Jurkat, Clone E6-1 (cell line): ENCODE data around the gene NCAPD3.
A peak's percentile ranks its signal among the peaks of the same experiment; 100 is the strongest.
"Not testable (repeated sequence)": the region's sequence is repeated elsewhere in the genome, so short reads cannot be mapped to it uniquely, and the experiment has no call there.

ENCODE experiments used
- DNase-seq: peaks from one replicate; pipeline ENCODE4 v3.0.0-alpha.2; 2011; ENCODE audit warnings: low read depth, low spot score
- H3K4me3 ChIP-seq: 2 replicates; pipeline ENCODE4 v1.5.1; 2011; ENCODE audit warnings: mild to moderate bottlenecking, low read length, control low read depth, moderate library complexity

Gene NCAPD3

DNA sequence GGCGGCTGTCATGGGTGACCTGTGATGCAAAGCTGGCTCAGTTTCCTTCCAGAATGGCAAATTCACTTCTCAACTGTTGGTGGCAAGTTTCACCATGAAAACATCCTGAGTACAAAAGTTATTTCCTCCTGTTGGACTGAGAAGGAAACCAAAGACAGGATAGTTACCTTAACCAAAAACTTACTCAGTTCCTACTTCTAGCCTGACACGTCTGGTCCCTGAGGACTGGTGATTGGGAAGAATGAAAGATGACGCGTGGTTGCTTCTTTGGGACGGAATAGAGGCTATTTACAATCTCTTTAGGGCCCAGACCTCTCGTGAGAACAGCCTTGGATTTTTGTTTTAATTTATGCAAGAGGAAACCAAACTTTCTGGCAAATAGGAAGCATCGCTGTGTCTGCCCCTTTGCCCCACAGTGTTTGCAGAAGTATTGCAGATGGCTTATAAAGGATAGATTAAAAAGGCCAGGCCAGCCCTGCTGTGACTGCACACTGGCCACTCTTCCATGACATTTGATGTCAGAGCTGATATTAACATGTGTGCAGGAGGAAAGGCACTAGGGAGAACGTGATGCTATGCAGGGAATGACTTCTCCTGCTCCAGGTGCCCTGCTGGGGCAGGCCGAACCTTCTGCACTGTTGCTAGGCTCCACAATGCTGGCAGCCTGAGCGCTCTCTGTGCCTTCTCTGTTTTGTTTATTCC, 8.3 kb upstream of the NCAPD3 start:
- H3K4me3 ChIP-seq: no peak overlapping the region
- no peak for DNase-seq

DNA sequence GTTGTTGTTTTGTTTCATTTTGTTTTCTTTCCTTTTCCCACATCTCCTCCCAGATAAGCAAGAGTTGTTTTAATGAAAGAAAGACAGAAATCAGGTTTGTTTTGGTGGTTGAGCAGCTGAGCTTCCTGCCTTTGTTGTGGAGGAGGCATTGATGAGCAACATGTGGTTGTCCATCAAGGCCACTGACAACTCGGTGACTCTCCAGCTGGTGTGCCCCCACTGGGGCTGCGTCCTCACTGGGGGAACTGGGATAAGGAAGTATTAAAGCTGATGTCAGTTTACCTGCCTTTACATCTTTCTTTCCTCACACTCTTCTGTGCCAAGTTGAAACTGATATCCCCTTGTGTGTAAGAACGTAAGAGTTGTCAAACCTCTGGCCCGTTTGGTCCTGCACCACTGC, 6.6 kb upstream of the NCAPD3 start:
- H3K4me3 ChIP-seq: no peak overlapping the region
- no peak for DNase-seq

DNA sequence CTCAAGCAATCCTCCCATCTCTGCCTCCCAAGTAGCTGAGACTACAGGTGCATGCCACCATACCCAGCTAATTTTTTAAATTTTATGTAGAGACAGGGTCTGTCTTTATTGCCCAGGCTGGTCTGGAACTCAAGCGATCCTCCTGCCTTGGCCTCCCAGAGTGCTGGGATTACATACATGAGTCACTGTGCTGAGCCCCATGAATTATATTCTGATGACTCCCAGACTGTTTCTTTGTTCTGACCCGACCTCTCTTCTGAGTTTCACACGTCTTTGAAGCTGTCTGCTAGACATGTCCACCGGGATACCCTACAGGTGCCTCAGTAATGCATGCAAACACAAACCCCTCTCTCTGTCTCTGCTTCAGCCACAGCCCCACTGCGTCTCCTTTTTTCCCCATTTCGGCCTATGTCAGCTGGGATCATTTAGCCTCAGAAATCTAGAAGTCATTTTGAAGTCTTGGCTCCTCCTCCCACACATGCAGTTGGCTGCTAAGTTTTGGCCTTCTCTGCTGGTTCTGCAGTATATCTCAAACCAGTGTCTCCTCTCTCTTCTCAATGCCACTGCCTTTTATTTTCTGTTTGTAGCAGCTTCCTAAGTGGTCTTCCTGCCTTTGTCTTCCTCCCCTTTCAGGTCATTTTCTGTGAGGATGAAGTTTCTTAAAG, 5.5 kb upstream of the NCAPD3 start:
- no peak overlapping the region for H3K4me3 ChIP-seq
- no peak for DNase-seq

DNA sequence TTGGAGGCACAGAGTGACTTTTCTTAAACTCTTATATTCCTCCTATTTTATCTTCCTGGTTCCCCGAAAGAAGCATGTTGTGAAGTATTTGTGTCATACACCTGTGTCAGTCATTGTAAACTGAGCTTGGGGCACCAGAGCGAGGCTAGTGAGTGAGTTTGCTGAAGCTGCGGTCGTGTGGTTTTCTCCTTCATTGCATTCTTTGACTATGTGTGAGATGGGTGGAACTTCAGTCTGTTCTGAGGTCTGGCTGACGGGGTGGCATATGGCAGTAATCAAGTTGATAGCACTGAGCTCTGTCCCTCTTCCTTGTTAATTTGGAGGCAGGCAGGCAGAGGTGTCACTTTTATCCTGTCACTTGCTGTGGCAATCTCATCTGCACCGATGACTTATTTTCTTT, 4.9 kb upstream of the NCAPD3 start:
- no peak overlapping the region for H3K4me3 ChIP-seq
- DNase-seq: peak; percentile 93

DNA sequence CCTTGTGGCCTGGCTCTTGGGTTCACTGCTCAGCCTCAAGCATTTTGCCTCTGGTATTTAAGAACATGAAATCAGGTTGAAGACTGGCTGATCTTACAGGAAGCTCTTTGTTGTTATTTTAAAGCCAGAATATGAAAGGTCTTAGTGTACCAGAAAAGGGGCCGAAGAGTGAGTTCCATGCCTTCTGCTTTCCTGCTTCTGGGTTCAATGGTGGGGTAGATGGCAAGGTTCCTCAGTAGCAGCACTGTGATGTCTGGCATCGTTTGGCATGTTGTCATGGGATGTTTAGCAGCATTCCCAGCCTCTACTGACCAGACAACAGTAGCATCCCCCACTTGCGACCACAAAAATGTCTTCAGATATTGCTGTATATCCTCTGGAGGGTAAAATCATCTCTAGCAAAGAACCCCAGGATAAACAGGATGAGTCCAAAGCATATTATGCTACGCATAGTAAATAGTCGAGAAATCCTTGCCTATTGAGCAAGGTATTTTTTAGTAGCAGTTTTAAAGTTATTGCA, 3.1 kb upstream of the NCAPD3 start:
- DNase-seq: no peak
- peak overlapping the region; percentile 96; the same call in 1 of the 2 replicates for H3K4me3 ChIP-seq

DNA sequence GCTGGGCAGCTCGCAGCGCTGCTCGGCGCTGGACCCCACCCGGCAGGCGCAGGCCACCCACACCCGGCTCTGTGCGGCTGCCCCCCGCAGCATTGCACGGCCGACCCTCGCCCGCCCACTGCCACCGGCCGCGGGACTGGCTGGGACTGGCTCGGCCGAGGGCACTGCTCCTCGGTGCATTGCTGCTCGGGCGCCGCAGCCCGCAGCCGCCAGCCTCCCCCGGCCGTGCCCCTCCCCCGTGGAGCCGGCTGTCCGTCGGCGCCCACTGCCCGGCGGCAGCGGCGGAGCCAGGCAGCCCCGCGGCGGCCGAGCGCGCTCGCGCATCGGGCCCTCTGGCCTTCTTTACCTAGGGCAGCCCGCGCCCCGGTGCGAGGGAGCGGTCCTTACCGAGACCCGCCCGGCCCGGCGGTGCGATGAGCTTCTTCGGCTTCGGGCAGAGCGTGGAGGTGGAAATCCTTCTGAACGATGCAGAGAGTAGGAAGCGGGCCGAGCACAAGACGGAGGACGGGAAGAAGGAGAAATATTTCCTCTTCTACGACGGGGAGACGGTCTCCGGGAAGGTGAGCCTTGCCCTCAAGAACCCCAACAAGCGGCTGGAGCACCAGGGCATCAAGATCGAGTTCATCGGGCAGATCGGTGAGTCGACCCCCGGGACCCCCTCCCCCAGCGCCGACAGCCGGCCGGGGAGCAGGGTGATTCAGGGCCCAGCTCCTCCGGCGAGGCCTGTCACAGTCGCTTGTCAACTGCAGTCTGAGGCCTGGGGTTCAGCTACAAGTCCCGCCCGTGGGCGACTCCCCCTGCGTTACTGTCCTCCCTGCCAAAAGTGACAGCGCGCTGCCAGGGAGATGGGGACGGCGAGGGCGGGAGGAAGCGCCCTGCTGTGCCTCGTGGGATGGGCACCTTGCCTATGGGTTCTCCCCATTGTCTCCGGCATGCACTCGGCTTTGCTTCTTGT, 1.2 kb upstream of the NCAPD3 start:
- peak; percentile 44 for DNase-seq
- H3K4me3 ChIP-seq: peak overlapping the region; percentile 96

DNA sequence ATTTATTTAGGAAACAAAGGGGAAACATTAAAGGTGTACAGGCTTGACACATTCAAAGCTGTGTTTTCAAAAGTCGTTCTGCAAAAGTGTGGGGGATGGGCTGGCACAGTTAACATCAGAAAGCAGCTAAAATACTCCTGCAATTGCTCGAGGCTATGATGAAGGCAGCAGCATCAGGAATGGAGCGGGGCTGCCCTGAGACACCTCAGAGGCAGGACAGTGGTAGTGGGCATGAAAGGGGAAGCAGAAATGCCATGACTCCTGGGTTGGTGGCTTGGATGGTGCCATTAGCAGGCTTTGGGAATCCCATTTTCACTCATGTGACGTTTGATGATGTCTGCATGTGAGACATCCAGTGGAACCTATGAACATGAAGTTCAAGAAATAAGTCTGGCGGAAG, 646 bp downstream of the NCAPD3 start:
- peak; percentile 11 for DNase-seq
- H3K4me3 ChIP-seq: peak overlapping the region; percentile 96

DNA sequence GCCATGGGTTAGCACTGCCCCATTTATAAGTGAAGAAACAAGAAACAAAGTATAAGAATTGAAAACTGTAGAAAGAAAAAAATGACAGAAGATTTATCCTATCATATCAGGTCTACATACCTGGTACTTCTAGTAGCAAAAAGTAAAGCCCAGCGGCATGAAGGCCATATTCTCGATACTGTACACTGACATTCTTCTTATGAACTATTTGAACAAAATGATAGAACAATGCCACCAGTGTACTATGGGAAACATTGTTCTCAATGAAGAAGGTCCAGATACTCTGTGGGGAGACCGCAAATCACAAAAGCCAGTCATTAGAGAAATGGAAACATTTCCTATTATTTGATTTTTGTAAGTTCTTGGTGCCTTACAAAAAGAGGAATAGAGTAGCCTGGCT, 7.0 kb downstream of the NCAPD3 start:
- DNase-seq: no peak
- H3K4me3 ChIP-seq: no peak overlapping the region

DNA sequence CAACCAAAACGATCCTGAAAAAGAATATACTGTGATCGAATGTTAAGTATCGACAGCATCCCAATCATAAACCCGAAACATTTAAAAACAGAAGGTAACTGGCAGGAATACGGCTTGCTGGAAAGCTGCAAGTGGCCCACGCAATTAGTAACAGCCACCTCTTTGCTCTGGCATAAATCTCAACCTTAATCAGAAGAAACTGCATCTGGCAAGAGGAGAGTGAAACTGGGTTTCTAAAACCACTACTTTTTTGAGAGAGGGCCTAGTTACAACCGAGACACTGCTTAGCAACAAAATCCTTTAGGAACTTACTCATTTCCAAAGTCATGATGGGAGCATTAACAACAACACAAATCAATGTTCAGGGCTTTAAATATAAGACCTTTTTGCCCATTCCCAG, 7.9 kb downstream of the NCAPD3 start:
- no peak for DNase-seq
- H3K4me3 ChIP-seq: no peak overlapping the region

DNA sequence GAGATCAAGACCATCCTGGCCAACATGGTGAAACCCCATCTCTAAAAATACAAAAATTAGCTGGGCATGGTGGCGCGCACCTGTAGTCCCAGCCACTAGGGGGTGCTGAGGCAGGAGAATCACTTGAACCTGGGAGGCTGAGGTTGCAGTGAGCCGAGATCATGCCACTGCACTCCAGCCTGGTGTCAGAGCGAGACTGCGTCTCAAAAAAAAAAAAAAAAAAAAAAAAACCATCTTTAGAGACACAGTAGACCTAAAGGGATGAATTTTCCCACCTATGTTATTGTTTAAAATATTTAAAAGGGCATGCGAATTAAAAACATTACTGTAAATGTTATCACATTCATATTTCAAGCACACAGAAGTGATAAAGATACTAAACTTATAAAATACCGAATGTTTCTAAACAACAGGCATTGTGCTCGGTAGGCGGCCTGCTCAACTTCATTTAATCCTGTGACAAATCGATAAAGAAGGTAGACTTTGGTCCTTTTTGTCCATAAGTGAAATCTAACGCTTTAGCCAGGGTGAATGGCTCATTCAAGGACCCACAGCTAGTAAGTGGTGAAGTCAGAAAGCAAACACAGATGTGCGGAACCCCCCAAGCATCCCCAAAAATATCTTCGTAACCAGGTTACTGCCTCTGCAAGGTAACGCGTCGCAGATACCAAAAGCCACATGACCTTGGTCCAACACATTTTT, 16.1 kb downstream of the NCAPD3 start:
- no peak overlapping the region for H3K4me3 ChIP-seq
- DNase-seq: peak; percentile 18

DNA sequence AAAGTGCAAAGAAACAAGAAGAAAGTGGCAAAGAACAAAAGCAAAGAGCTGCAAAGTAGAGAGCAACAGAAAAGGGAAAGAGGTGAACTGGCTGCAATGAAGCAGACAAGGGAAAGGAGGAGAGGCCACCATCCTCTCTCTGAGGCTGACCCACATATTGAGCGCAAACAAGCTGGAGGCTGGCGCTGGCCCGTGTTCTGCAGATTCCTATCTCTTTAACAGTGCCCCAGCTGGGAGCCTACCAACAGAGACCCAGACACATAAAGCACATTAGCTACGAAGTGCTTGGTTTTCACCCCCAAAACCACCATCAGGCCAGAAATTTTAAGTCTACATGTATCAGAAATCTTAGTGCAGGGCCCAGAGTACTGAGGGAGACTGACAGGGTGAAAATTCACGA, 17.6 kb downstream of the NCAPD3 start:
- no peak overlapping the region for H3K4me3 ChIP-seq

DNA sequence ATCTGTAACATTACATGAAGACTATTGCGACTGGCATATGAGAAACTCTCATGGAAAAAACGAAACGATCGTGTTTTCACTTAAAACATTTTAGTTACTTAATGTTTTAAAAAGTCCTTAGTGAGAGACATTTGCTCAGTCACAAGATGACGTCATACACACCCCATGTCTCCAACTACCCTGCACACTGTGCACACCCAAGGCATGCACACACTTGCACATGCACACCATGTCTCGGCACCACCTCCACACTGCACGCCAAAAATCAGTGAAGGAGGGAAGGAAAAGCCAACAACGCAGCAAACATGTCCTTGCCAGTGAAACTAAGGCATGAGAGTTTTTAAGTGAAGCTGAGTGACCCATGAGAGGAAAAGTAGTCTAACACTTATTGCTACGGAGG, 18.0 kb downstream of the NCAPD3 start:
- H3K4me3 ChIP-seq: no peak overlapping the region
- DNase-seq: no peak

More for the DNA sequence above, 17.6 kb downstream of the NCAPD3 start:
- DNase-seq: no peak

DNA sequence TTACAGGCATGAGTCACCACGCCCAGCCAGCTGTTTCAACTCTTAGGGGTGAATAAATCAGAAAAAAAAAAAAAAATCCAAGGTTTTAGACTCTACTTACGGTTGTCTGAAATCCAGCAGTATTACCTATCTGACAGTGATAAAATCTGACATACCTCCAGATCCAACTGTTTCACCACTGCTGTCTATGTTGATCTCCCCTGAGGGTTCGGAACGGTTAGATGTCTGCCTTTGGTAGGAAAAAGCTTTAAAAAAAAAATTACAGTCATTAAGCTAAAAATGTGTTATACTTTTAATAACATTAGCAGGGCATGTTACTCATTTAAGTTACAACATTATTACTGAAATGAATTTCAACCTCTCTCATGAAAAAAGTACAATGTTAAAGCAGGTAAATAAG, 21.1 kb downstream of the NCAPD3 start:
- H3K4me3 ChIP-seq: no peak overlapping the region
- DNase-seq: no peak

DNA sequence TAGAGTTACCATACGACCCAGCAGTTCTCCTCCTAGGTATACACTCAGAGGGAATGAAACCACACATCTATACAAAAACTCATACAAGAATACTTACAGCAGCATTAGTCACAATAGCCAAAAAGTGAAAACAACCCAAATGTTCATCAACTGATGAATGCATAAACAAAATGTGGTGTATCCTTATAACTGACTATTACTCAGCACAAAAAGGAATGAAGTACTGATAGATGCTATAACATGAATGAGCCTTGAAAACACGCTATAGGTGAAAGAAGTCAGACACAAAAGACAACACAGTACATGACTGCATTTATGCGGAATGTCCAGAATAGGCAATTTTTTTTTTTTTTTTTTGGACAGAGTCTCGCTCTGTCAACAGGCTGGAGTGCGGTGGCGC, 23.1 kb downstream of the NCAPD3 start:
- no peak overlapping the region for H3K4me3 ChIP-seq
- no peak for DNase-seq

DNA sequence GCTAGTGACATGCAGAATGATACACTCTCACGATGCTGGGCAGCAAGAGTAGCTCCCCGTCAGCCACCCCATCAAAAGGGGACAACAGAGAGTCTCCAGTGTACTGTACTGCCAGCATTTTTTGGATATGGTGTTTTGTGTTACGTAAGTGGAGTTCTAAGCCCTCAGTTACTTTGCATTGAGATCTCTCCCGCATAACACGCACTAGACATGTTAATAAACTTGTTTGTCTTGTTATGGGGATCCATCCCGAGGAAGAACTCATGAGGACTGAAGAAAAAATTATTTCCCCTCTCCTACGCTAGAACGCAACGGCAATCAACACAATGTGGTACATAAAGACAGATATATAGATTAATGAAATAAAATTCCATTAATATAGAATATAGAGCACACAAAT, 24.2 kb downstream of the NCAPD3 start:
- DNase-seq: no peak
- no peak overlapping the region for H3K4me3 ChIP-seq

DNA sequence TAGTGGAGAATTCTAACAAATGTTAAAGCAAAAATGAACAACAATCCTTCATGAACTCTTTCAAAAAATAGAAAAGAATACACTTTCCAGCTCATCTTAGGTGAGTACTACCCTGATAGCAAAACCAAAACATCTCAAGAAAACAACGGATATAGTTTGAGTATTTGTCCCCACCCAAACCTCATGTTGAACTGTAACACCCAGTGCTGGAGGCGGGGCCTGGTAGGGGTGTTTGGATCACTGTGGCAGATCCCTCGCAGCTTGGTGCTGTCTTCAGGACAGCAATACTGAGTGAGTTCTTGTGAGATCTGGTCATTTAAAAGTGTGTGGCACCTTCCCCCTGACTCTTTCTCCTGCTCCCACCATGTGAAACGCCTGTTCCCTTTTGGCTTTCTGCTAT, 27.0 kb downstream of the NCAPD3 start:
- H3K4me3 ChIP-seq: no peak overlapping the region
- DNase-seq: no peak

DNA sequence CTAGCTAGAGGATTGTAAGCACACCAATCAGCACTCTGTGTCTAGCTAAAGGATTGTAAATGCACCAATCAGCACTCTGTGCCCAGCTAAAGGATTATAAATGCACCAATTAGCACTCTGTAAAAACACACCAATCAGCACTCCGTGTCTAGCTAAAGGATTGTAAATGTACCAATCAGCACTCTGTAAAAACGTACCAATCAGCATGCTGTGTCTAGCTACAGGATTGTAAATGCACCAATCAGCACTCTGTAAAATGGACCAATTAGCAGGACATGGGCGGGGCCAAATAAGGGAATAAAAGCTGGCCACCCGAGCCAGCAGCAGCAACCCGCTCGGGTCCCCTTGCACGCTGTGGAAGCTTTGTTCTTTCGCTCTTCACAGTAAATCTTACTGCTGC, 35.7 kb downstream of the NCAPD3 start:
- H3K4me3 ChIP-seq, DNase-seq: not testable (repeated sequence)

DNA sequence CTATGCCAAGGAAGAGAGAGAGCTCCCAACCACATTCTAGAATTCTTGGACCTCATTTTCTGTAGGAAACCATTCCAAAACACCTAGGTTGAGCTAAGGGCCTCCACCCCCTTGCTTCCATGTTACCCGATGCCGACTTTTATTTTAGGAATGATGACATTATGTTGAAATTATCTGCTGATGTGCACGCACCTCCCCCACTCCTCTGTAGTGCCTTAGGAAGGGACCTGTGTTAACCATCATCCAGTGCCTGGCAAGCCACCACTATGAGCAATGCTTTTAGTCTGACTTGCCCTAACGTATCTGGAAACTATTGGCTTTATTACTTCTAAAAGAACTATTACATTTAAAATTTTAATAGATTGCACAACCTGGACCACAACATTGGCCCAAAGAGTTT, 42.1 kb downstream of the NCAPD3 start:
- no peak for DNase-seq
- no peak overlapping the region for H3K4me3 ChIP-seq

DNA sequence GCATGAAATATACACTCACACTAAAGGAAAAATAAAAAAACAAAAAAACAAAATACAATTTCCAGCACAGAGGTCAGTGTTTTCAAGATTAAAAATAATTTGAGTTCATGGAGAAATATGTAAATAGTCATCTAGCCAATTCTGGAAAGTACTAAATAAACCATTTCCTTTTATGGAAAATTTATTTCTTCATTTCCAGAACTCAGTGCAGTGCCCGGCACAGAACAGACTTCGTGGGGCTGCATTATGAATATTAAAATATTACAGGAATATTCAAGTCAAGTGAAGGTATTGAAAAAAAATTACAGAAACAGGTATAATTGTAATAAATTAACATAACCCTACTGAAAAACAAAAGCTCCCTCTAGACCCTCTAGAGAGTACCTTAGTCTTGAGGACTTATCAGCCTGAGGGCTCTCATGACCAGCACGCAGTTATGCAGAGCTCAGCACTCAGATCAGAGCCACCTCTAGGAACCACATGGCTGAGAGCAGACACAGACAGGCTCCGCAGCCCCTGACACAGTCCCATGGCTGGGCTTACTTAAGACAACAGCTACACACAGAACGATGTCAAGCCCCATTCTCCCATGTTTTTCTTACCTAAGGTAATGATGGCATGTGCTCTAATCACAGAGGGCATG, 45.6 kb downstream of the NCAPD3 start:
- no peak overlapping the region for H3K4me3 ChIP-seq
- DNase-seq: no peak
